HUES6 (cell line): ENCODE results near the gene SLC6A2.

ENCODE experiments used
- H3K27ac ChIP-seq: 2 replicates; pipeline ENCODE4 v1.7.0; 2013; ENCODE audit warnings: low read depth, mild to moderate bottlenecking, low read length, inconsistent platforms
- H3K27me3 ChIP-seq: 2 replicates; pipeline ENCODE4 v1.6.1; 2013; ENCODE audit warnings: low read length; ENCODE audit not compliant: control insufficient read depth, insufficient read depth
- H3K36me3 ChIP-seq: 2 replicates; pipeline ENCODE4 v1.6.1; 2013; ENCODE audit warnings: low read length; ENCODE audit not compliant: control insufficient read depth, insufficient read depth
- H3K4me1 ChIP-seq: 2 replicates; pipeline ENCODE4 v1.6.1; 2013; ENCODE audit warnings: low read length; ENCODE audit not compliant: control insufficient read depth, insufficient read depth
- H3K4me3 ChIP-seq: 2 replicates; pipeline ENCODE4 v1.5.1; 2013; ENCODE audit warnings: low read depth, low read length
- H3K9ac ChIP-seq: one replicate; pipeline ENCODE4 v1.6.1; 2013; ENCODE audit warnings: mild to moderate bottlenecking, low read length
- H3K9me3 ChIP-seq: 2 replicates; pipeline ENCODE4 v1.6.1; 2013; ENCODE audit warnings: low read depth, low read length; ENCODE audit not compliant: control insufficient read depth, insufficient read depth

The SLC6A2 gene

GRCh38 chr16:55628306-55628968 is 27.4 kb upstream of the SLC6A2 start:
- no peak overlapping the region for H3K9ac ChIP-seq
- H3K36me3 ChIP-seq, result no peaks in the 10 kb centered on the region
- no peak overlapping the region for H3K4me3 ChIP-seq
- 0 out of 2 replicates have a peak, but pooled peaks cover 3% of the 10 kb centered on the region for H3K4me1 ChIP-seq
- H3K27ac ChIP-seq, result no peak overlapping the region
- peaks cover 39% of the 10 kb centered on the region for H3K9me3 ChIP-seq
- no peaks in the 10 kb centered on the region for H3K27me3 ChIP-seq

- Histone ChIP-seq H3K9me3 (peaks cover 47% of the 10 kb centered on the region), H3K27ac (no peak overlapping the region), H3K36me3 (no peaks in the 10 kb centered on the region), H3K9ac (no peak overlapping the region), H3K4me3 (no peak overlapping the region), H3K27me3 (no peaks in the 10 kb centered on the region), H3K4me1 (0 out of 2 replicates have a peak, but pooled peaks cover 3% of the 10 kb centered on the region)
Measured at GRCh38 chr16:55630774-55631173, 25.0 kb upstream of the SLC6A2 start.

GRCh38 chr16:55632259-55632658 is 23.5 kb upstream of the SLC6A2 start:
- no peak overlapping the region for H3K4me3 ChIP-seq
- no peaks in the 10 kb centered on the region for H3K27me3 ChIP-seq
- H3K36me3 ChIP-seq, result no peaks in the 10 kb centered on the region
- 0 out of 2 replicates have a peak, but pooled peaks cover 3% of the 10 kb centered on the region for H3K4me1 ChIP-seq
- no peak overlapping the region for H3K9ac ChIP-seq
- H3K9me3 ChIP-seq, result peaks cover 47% of the 10 kb centered on the region
- no peak overlapping the region for H3K27ac ChIP-seq

GRCh38 chr16:55634193-55634592 is 21.6 kb upstream of the SLC6A2 start:
- Histone ChIP-seq H3K36me3 (no peaks in the 10 kb centered on the region), H3K9ac (no peak overlapping the region), H3K4me1 (no peaks in the 10 kb centered on the region), H3K4me3 (no peak overlapping the region), H3K27ac (no peak overlapping the region), H3K27me3 (no peaks in the 10 kb centered on the region), H3K9me3 (peaks cover 37% of the 10 kb centered on the region)

GRCh38 chr16:55638256-55638655 is 17.5 kb upstream of the SLC6A2 start:
- Histone ChIP-seq H3K9me3 (peaks cover 8% of the 10 kb centered on the region), H3K9ac (no peak overlapping the region), H3K36me3 (no peaks in the 10 kb centered on the region), H3K27ac (no peak overlapping the region), H3K27me3 (no peaks in the 10 kb centered on the region), H3K4me3 (no peak overlapping the region), H3K4me1 (peaks cover 4% of the 10 kb centered on the region; the same call in 1 of the 2 replicates)

GRCh38 chr16:55640701-55641327 is 15.0 kb upstream of the SLC6A2 start:
- Histone ChIP-seq H3K9ac (no peak overlapping the region), H3K36me3 (no peaks in the 10 kb centered on the region), H3K9me3 (no peaks in the 10 kb centered on the region), H3K27me3 (peaks cover 4% of the 10 kb centered on the region; the same call in 1 of the 2 replicates), H3K4me3 (no peak overlapping the region), H3K4me1 (peaks cover 4% of the 10 kb centered on the region; the same call in 1 of the 2 replicates), H3K27ac (no peak overlapping the region)

- Histone ChIP-seq H3K36me3 (no peaks in the 10 kb centered on the region), H3K9ac (no peak overlapping the region), H3K27ac (no peak overlapping the region), H3K27me3 (peaks cover 4% of the 10 kb centered on the region; the same call in 1 of the 2 replicates), H3K9me3 (no peaks in the 10 kb centered on the region), H3K4me3 (no peak overlapping the region), H3K4me1 (peaks cover 4% of the 10 kb centered on the region; the same call in 1 of the 2 replicates)
Measured at GRCh38 chr16:55641430-55642056, 14.2 kb upstream of the SLC6A2 start.

GRCh38 chr16:55642611-55643010 is 13.2 kb upstream of the SLC6A2 start:
- Histone ChIP-seq H3K9me3 (no peaks in the 10 kb centered on the region), H3K27me3 (peaks cover 6% of the 10 kb centered on the region; the same call in 1 of the 2 replicates), H3K36me3 (no peaks in the 10 kb centered on the region), H3K4me1 (peaks cover 4% of the 10 kb centered on the region; the same call in 1 of the 2 replicates), H3K27ac (no peak overlapping the region), H3K4me3 (no peak overlapping the region), H3K9ac (no peak overlapping the region)

GRCh38 chr16:55643161-55643970 is 12.4 kb upstream of the SLC6A2 start:
- no peak overlapping the region for H3K27ac ChIP-seq
- no peaks in the 10 kb centered on the region for H3K36me3 ChIP-seq
- H3K27me3 ChIP-seq, result peaks cover 11% of the 10 kb centered on the region; the same call in 1 of the 2 replicates
- no peak overlapping the region for H3K9ac ChIP-seq
- H3K4me3 ChIP-seq, result no peak overlapping the region
- H3K9me3 ChIP-seq, result no peaks in the 10 kb centered on the region
- H3K4me1 ChIP-seq, result peaks cover 4% of the 10 kb centered on the region; the same call in 1 of the 2 replicates

- Histone ChIP-seq H3K9ac (no peak overlapping the region), H3K36me3 (no peaks in the 10 kb centered on the region), H3K4me3 (no peak overlapping the region), H3K4me1 (peaks cover 4% of the 10 kb centered on the region; the same call in 1 of the 2 replicates), H3K27ac (no peak overlapping the region), H3K9me3 (no peaks in the 10 kb centered on the region), H3K27me3 (peaks cover 31% of the 10 kb centered on the region)
Measured at GRCh38 chr16:55645986-55646385, 9.8 kb upstream of the SLC6A2 start.
